A549 (cell line): Measurements from ENCODE around the gene CCDC50.

Experiments used
- CHD4 ChIP-seq: fragments of 200-600 bp; sonication (generic); IDR thresholded peaks from 2 replicates; pipeline ENCODE4 v1.6.1; 2016; ENCODE audit warnings: antibody characterized with exemption, mild to moderate bottlenecking, borderline replicate concordance
- CTCF ChIP-seq: fragments of >200 bp; sonication (Bioruptor Twin); formaldehyde crosslinking; IDR thresholded peaks from 3 replicates; pipeline ENCODE4 v1.5.1; 2016
- E2F6 ChIP-seq: IDR thresholded peaks from 2 replicates; pipeline ENCODE4 v1.6.1; 2012; ENCODE audit warnings: low read depth, borderline replicate concordance
- EP300 ChIP-seq, 2 experiments: fragments of >200 bp; sonication (Bioruptor Twin); formaldehyde crosslinking; IDR thresholded peaks; 2 replicates in 1 of 2; 3 replicates in 1 of 2; pipeline ENCODE4 v1.6.1; 2016 to 2017
- HMGXB4 ChIP-seq: fragments of 250-450 bp; sonication (Bioruptor Pico); IDR thresholded peaks from 2 replicates; pipeline ENCODE4 v1.5.0; 2021; ENCODE audit warnings: mild to moderate bottlenecking, moderate library complexity, borderline replicate concordance
- JUN ChIP-seq, 2 experiments: fragments of >200 bp; sonication (Bioruptor Twin); formaldehyde crosslinking; IDR thresholded peaks; 2 replicates in 1 of 2; 3 replicates in 1 of 2; pipeline ENCODE4 v1.6.1; 2016 to 2017
- NR3C1 ChIP-seq: fragments of >200 bp; sonication (Bioruptor Twin); formaldehyde crosslinking; IDR thresholded peaks from 3 replicates; pipeline ENCODE4 v1.6.1; 2017
- POLR2A ChIP-seq: IDR thresholded peaks from 2 replicates; pipeline ENCODE4 v1.6.1; 2012; ENCODE audit warnings: mild to moderate bottlenecking, low read length
- RCOR1 ChIP-seq: fragments of 150-350 bp; IDR thresholded peaks from 2 replicates; pipeline ENCODE4 v1.6.1; 2014; ENCODE audit warnings: antibody characterized with exemption, low read length, low read depth
- RFX5 ChIP-seq: fragments of 450-650 bp; IDR thresholded peaks from 2 replicates; pipeline ENCODE4 v1.7.1; 2014; ENCODE audit warnings: antibody characterized with exemption, mild to moderate bottlenecking, moderate library complexity
- SMC3 ChIP-seq: fragments of >200 bp; sonication (Bioruptor Twin); formaldehyde crosslinking; IDR thresholded peaks from 3 replicates; pipeline ENCODE4 v1.6.1; 2018; ENCODE audit warnings: inconsistent platforms
- USF2 ChIP-seq: fragments of 450-650 bp; IDR thresholded peaks from 2 replicates; pipeline ENCODE4 v1.6.1; 2014; ENCODE audit warnings: antibody characterized with exemption
- TF ChIP-seq, protein P1 (sequence below): fragments of 200-600 bp; sonication (generic); IDR thresholded peaks from 2 replicates; pipeline ENCODE4 v1.6.1; 2016; ENCODE audit warnings: antibody characterized with exemption, mild to moderate bottlenecking, moderate library complexity

DNA sequence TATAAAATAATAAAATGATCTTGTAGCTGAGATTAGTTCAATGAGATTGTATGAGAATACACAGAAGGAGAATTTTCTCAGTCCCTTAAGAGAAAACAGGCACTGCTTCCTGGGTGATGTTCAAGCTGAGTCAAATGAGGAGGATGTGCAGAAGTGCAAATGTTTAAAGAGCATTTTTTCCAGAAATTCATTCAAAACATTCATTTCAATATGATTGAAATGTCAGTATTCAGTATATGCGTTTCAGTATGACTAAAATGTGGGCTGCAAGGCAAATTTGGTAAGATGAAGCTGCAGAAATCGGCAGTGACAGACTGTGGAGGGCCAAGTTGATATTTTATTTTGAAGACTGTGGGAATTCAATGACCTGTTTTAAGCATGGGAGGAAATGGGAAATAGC lies 112.5 kb downstream of the CCDC50 start:
- TF ChIP-seq CTCF (no peak), CHD4 (no peak), USF2 (no peak), EP300 (IDR thresholded peaks at IDR 0.05) (no peak), POLR2A (no peak), JUN (IDR thresholded peaks at IDR 0.05) (no peak), RFX5 (no peak), E2F6 (no peak), SMC3 (no peak), RCOR1 (no peak), NR3C1 (no peak), HMGXB4 (CRISPR knock-in tag) (no peak)
- TF ChIP-seq, protein P1, sequence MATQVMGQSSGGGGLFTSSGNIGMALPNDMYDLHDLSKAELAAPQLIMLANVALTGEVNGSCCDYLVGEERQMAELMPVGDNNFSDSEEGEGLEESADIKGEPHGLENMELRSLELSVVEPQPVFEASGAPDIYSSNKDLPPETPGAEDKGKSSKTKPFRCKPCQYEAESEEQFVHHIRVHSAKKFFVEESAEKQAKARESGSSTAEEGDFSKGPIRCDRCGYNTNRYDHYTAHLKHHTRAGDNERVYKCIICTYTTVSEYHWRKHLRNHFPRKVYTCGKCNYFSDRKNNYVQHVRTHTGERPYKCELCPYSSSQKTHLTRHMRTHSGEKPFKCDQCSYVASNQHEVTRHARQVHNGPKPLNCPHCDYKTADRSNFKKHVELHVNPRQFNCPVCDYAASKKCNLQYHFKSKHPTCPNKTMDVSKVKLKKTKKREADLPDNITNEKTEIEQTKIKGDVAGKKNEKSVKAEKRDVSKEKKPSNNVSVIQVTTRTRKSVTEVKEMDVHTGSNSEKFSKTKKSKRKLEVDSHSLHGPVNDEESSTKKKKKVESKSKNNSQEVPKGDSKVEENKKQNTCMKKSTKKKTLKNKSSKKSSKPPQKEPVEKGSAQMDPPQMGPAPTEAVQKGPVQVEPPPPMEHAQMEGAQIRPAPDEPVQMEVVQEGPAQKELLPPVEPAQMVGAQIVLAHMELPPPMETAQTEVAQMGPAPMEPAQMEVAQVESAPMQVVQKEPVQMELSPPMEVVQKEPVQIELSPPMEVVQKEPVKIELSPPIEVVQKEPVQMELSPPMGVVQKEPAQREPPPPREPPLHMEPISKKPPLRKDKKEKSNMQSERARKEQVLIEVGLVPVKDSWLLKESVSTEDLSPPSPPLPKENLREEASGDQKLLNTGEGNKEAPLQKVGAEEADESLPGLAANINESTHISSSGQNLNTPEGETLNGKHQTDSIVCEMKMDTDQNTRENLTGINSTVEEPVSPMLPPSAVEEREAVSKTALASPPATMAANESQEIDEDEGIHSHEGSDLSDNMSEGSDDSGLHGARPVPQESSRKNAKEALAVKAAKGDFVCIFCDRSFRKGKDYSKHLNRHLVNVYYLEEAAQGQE: no peak
